RWPE2 (cell line): ENCODE measurements around the gene DIPK1A.

Experiments
- ATAC-seq: fragments of 200-7000 bp; cut with Tn5 transposase; 3 replicates; pipeline ENCODE4 v1.9.1; 2021; ENCODE audit warnings: low read depth
- DNase-seq: peaks from one replicate; pipeline ENCODE4 v3.0.0-alpha.2; 2020; ENCODE audit warnings: low spot score
- H3K27ac ChIP-seq: fragments of 450-650 bp; 2 replicates; pipeline ENCODE4 v1.5.1; 2017; ENCODE audit warnings: mild to moderate bottlenecking; ENCODE audit not compliant: poor library complexity, severe bottlenecking
- H3K27me3 ChIP-seq: fragments of 250-450 bp; sonication (Bioruptor Pico); 2 replicates; pipeline ENCODE4 v1.5.1; 2021; ENCODE audit warnings: mild to moderate bottlenecking, moderate library complexity; ENCODE audit not compliant: insufficient read depth, poor library complexity, severe bottlenecking
- H3K36me3 ChIP-seq: fragments of 250-450 bp; sonication (Bioruptor Pico); 2 replicates; pipeline ENCODE4 v1.5.1; 2020; ENCODE audit warnings: low read depth, mild to moderate bottlenecking, moderate library complexity
- H3K4me1 ChIP-seq: fragments of 250-450 bp; sonication (Bioruptor Pico); 2 replicates; pipeline ENCODE4 v1.5.1; 2021; ENCODE audit warnings: mild to moderate bottlenecking, moderate library complexity; ENCODE audit not compliant: insufficient read depth, poor library complexity, severe bottlenecking
- H3K4me3 ChIP-seq: fragments of 250-450 bp; sonication (Bioruptor Pico); 2 replicates; pipeline ENCODE4 v1.5.1; 2021; ENCODE audit warnings: mild to moderate bottlenecking, moderate library complexity; ENCODE audit not compliant: severe bottlenecking
- H3K9me3 ChIP-seq: fragments of 250-450 bp; sonication (Bioruptor Pico); 2 replicates; pipeline ENCODE4 v1.5.1; 2021; ENCODE audit warnings: mild to moderate bottlenecking, moderate library complexity; ENCODE audit not compliant: severe bottlenecking
- CTCF ChIP-seq: fragments of 450-650 bp; IDR thresholded peaks from one replicate; pipeline ENCODE4 v1.5.1; 2017; ENCODE audit warnings: mild to moderate bottlenecking, moderate library complexity; ENCODE audit not compliant: poor library complexity, severe bottlenecking

The DIPK1A gene

GRCh38 chr1:92854101-92854785, 107.0 kb downstream of the DIPK1A start:
- no peak overlapping the region for H3K27ac ChIP-seq
- no peaks in the 10 kb centered on the region for H3K9me3 ChIP-seq
- H3K36me3 ChIP-seq: no peaks in the 10 kb centered on the region
- no peaks in the 10 kb centered on the region for H3K4me1 ChIP-seq
- H3K4me3 ChIP-seq: no peak overlapping the region
- ATAC-seq (no peak), DNase-seq (no peak)
- no peak for TF ChIP-seq CTCF
- H3K27me3 ChIP-seq: no peaks in the 10 kb centered on the region

- H3K9me3 ChIP-seq: no peaks in the 10 kb centered on the region
- H3K27ac ChIP-seq: no peak overlapping the region
- DNase-seq: no peak
- H3K4me1 ChIP-seq: peaks cover 6% of the 10 kb centered on the region
- no peaks in the 10 kb centered on the region for H3K27me3 ChIP-seq
- no peaks in the 10 kb centered on the region for H3K36me3 ChIP-seq
- no peak for TF ChIP-seq CTCF
- H3K4me3 ChIP-seq: no peak overlapping the region
- no peak for ATAC-seq
Observed at GRCh38 chr1:92853299-92853698, 108.0 kb downstream of the DIPK1A start.

- no peak for DNase-seq
Observed at GRCh38 chr1:92851729-92852128, 109.5 kb downstream of the DIPK1A start.

GRCh38 chr1:92850019-92850418, 111.2 kb downstream of the DIPK1A start:
- no peaks in the 10 kb centered on the region for H3K9me3 ChIP-seq
- DNase-seq (no peak), ATAC-seq (no peak)
- no peak overlapping the region for H3K27ac ChIP-seq
- H3K4me3 ChIP-seq: no peak overlapping the region
- TF ChIP-seq CTCF: no peak
- peaks cover 12% of the 10 kb centered on the region for H3K4me1 ChIP-seq
- H3K36me3 ChIP-seq: no peaks in the 10 kb centered on the region
- no peaks in the 10 kb centered on the region for H3K27me3 ChIP-seq

More at GRCh38 chr1:92851729-92852128, 109.5 kb downstream of the DIPK1A start:
- no peak for TF ChIP-seq CTCF
- no peaks in the 10 kb centered on the region for H3K27me3 ChIP-seq
- no peak for ATAC-seq
- peaks cover 12% of the 10 kb centered on the region for H3K4me1 ChIP-seq
- H3K9me3 ChIP-seq: no peaks in the 10 kb centered on the region
- H3K36me3 ChIP-seq: no peaks in the 10 kb centered on the region
- no peak overlapping the region for H3K27ac ChIP-seq
- H3K4me3 ChIP-seq: no peak overlapping the region

- Histone ChIP-seq H3K27me3 (no peaks in the 10 kb centered on the region), H3K4me1 (peaks cover 12% of the 10 kb centered on the region), H3K9me3 (no peaks in the 10 kb centered on the region), H3K36me3 (peaks cover 14% of the 10 kb centered on the region), H3K4me3 (no peak overlapping the region), H3K27ac (peak overlapping the region; percentile 15)
- DNase-seq (no peak), ATAC-seq (peak; percentile 85)
- no peak for TF ChIP-seq CTCF
Observed at GRCh38 chr1:92848201-92848600, 113.1 kb downstream of the DIPK1A start.
